NCI-H146 treated with DMSO at 0.1 percent for 48 hours (cell line): ENCODE results near the gene SIRT2.
"Not testable (repeated sequence)": the region's sequence is repeated elsewhere in the genome, so short reads cannot be mapped to it uniquely, and the experiment has no call there.

Source experiments
- DNase-seq: peaks from one replicate; lab custom pipeline; 2025; ENCODE audit not compliant: unreplicated experiment; lab: John Stamatoyannopoulos, UW

The SIRT2 gene

DNA sequence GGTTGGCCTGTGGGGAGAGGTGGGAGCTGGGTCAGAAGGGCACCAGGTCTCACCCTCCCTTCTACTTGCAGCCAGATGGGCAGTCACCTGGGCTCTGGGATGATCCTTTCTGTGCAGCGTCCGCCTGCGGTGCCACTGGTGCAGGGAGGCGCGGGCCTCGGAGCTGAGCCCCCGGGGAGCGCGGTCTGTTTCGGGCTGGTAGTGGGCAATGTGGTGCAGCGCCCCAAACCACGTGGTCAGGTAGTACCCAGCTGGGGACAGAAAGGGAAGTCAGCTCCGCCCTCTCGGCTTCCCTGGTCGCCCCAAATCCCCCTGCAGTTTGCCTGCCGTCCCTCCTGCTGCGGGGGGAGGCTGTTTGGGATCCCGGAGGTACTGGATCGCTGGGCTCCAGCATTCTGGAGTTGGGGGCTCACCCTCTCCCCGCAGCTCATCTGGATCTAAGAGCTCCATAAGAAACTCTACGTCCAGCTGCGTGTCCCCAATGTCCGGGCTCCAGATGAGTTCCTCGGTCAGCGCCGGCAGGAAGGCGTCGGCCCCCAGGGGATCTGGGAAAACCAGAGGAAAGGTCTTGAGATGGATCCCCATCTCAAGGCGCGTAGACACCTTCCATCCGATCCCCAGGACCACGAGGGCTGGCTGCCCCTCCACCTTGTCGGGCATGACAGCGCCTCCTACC lies 30.1 kb downstream of the SIRT2 start:
- DNase-seq, result no peak

DNA sequence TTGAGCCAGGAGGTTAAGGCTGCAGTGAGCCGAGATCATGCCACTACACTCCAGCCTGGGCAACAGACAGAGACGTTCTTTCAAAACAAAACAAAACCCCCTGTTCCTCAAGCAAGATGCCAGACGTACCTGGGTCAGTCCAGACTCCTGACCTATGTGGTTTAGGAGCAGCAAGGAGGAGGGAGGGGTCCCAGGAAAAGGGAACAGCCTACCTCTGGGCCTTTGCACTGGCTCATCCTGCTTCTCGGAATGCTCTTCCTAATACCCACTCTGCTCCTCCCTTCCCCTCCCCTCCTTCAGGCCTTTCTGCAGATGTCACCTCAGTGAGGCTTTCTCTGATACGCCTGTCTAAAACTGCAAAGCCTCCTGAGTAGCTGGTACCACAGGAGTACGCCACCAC lies 30.9 kb downstream of the SIRT2 start:
- no peak for DNase-seq

DNA sequence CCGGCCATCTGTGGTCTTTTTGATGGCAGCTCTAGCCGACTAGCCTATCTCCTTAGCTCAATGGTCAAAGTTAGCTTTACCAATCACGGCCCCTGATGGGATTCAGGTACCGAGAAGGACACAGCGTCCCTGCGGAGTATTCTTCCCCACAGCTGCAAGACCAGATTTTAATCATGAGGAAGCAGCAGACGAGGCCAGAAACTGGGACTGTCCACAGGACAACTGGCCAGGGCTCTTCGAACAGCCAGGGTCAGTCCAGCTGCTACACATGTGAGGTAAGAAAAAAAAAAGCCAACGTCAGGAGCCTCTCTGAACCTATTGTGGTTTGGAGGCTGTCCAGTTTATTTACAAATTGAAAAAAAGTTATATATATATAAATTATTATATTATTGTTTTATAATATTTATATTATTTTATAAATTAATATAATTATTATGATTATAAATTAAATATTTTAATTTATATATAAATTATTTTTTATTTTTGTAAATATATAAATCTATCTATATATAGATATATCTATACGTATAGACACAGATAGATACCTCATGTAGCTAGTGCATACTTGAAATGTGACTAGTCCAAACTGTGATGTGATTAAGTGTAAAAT lies 32.1 kb downstream of the SIRT2 start:
- no peak for DNase-seq

DNA sequence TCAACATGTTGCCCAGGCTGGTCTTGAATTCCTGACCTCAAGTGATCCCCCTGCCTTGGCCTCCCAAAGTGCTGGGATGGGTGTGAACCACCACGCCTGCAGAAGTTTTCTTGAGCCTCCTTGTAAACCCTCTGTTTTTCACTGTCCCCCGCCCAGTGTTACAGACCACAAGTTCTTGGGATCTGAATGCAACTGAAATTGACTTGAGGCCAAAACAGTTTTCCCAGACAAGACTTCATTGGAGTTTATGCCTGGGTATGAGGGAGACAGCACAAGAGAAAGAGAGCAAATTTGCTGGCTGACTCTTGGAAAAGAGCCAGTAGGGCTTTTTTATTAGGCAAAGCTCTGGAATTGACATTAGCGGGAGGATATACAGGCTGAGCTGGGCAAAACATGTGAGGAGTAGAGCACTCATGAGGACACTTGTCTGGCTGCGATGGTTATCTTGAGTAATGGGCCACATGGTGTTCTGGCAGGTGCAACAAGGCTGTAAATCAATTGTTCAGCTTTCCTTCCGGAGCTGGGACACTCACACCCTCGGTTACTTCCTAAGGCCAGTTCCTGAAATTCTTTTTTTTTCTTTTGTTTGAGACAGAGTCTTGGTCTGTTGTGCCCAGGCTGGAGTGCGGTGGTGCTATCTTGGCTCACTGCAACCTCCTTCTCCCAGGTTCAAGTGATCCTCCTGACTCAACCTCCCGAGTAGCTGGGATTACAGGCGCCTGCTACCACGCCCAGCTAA lies 36.9 kb downstream of the SIRT2 start:
- DNase-seq, result peak; percentile 86

DNA sequence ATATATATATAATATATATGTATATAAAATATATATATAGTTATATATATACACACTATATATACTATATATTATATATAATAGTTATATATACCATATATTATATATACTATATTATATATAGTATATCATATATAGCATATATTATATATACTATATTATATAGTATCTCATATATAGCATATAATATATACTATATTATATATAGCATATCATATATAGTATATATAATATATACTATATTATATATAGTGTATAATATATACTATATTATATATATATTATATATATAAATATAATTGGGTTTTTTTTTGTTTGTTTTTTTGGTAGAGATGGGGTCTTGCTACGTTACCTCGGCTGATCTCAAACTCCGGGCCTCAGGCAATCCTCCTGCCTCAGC lies 38.0 kb downstream of the SIRT2 start:
- no peak for DNase-seq

DNA sequence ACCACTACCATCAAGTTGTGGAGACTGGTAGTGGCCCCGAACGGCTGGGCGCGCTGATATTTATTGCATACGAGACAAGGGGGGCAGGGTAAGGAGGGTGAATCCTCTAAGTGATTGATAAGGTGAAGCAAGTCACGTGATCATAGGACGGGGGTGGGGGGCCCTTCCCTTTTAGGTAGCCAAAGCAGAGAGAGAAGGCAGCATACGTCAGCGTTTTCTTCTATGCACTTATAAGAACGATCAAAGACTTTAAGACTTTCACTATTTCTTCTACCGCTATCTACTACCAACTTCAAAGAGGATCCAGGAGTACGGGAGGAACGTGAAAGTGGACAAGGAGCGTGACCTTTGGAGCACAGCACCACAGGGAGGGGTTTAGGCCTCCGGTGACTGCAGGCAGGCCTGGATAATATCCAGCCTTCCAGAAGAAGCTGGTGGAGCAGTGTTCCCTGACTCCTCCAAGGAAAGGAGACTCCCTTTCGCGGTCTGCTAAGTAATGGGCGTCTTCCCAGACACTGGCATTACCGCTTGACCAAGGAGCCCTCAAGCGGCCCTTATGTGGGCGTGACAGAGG lies 39.7 kb downstream of the SIRT2 start:
- not testable (repeated sequence) for DNase-seq

DNA sequence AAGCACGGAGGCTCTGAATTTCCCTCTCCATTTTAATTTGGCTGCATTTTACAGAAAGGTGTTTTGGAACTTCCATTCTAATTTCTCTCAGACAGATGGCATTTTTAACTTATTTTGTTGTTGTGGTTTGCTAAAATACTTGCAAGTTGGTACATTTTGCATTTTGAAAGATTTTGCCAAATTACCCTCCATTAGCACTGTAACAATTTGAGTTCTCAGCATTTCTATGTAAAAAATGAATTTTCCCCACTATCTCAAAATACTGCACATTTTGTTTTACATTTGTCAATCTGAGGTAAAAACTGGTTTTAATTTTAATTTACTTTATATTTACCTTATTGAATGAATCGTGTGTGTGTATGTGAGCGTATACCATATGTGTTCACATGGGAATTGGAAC lies 42.6 kb downstream of the SIRT2 start:
- DNase-seq, result no peak

DNA sequence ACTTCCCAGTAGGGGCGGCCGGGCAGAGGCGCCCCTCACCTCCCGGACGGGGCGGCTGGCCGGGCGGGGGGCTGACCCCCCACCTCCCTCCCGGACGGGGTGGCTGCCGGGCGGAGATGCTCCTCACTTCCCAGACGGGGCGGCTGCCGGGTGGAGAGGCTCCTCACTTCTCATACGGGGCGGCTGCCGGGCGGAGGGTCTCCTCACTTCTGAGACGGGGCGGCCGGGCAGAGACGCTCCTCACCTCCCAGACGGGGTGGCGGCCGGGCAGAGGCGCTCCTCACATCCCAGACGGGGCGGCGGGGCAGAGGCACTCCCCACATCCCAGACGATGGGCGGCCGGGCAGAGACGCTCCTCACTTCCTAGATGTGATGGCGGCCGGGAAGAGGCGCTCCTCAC lies 43.7 kb downstream of the SIRT2 start:
- not testable (repeated sequence) for DNase-seq

DNA sequence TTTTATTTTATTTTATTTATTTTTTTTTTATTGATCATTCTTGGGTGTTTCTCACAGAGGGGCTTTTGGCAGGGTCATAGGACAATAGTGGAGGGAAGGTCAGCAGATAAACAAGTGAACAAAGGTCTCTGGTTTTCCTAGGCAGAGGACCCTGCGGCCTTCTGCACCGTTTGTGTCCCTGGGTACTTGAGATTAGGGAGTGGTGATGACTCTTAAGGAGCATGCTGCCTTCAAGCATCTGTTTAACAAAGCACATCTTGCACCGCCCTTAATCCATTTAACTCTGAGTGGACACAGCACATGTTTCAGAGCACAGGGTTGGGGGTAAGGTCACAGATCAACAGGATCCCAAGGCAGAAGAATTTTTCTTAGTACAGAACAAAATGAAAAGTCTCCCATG lies 44.5 kb downstream of the SIRT2 start:
- not testable (repeated sequence) for DNase-seq

DNA sequence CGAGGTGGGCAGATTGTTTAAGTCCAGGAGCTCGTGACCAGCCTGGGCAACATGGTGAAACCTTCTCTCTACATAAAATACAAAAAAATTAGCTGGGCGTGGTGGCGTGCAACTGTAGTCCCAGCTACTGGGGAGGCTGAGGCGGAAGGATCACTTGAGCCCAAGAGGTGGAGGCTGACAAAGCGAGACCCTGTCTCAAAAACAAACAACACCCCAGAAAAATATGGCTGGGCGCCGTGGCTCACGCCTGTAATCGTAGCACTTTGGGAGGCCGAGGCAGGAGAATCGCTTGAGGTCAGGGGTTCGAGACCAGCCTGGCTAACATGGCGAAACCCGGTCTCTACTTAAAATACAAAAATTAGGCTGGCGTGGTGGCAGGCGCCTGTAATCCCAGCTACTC lies 46.2 kb downstream of the SIRT2 start:
- DNase-seq, result no peak

DNA sequence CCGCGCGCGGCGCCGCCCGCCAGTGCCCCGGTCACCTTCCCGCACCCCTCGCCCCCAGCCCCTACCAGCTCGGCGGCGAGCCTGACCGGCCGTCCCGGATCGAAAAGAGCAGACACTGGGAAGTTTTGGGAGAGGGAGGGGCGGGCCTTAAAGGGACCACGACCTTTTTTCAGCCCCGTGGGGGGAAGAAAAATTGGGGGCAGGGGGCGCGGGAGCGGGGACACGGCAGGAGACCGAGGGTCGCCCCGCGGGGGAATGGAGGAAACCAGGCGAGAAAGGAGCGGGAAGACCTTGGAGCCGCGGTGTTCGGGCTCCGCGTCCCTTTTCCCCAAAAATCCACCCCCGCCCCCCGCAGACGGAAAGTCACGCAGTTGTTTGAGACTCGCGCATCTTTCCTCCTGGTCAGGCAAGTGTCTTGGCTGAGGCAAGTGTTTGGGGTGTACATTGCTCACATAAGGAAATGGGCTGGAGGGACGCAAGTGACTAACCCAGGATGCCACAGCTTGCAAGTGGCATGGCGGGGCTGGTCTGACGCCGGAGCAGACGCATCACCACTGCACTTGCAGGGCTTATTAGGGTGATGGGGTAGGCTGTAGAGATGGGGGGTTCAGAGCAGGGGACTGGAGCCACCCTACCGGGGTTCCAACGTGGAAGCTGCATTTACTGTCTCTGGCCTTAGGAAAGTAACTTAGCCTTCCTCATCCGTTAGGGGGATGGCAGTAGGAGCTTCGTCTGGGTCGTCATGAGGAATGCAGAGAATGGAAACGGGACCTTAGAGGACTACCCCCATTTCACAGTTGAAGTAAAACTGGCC lies 47.0 kb downstream of the SIRT2 start:
- DNase-seq, result no peak

DNA sequence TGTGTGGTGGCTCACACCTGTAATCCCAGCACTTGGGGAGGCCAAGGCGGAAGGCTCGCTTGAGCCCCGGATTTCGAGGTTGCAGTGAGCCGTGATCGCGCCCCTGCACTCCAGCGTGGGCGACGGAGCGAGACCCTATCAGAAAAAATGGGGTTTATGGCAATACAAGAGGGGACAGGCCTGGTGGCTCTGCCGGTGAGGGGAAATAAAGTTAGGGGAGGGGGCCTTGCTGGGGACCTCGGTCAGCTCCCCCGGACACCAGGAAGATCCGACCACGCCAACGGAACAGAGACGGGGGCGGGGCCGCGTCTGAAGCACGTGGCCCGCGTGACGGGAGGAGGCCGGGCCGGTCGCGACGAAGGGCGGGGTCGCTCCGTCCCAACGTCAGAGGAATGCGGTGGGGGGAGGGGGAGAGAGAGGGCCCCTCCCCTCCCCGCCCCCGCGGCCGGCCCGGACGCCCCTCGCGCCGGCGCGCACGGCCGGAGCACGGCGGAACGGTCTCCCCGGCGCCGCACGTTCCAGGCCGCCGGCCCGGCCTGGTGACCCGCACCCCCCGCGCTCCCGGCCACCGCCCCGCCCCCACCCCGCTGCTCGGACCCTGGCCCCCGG lies 47.7 kb downstream of the SIRT2 start:
- DNase-seq, result peak; percentile 77

DNA sequence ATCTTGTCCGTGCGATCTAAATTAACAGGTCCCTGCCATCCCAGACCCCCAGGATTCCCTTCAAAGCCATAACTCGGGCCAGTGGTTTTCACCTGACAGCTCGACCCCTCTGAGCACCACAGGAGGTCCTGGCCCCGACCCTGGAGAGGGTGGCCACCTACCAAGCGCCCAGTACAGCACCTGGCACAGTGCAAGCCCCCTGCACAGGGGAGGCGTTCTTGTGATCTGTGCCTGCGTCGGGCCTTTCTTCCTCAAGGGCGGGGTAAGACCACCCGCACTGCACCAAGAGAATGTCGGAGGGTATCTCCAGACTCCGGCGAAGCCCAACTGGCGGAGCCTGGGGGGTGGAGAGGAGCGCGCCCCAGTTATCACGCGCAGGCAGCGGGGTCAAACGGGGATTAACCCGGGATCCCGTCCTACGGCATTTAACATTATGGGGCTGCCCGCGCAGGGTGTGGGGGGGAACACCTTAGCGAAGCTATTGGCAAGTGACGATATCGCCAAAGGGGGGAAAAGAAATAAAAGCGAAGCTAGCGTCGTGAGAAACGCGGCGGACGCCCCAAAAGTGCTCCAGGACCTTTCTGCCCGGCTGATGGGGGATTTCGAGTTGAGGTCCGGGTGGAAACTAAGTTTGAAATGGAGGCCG lies 48.3 kb downstream of the SIRT2 start:
- peak; percentile 68 for DNase-seq

DNA sequence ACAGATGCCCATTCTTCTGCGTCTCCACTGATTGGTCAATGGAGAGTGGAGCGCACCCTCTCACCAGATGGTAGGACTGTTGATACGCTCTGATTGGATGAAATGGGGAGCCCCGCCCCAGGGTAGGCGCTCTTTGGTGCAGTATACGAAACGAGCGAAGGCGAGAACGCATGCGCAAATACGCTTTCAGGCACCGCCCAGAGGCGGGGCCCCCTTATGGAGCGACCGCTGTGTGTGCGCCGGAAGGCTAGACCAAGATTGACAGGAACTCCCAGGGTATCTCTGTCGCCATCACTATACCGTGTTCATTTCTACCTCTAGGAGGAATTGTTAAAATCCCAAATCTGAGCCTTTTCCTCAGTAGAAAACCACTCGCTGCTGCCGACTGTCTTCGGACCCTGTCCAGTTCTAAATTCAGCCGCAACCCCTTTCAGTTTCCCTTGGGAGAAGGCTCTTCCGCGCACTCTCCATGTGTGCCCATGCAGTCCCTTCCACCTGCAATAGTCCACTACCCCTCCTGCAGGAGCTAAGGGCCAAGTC lies 48.9 kb downstream of the SIRT2 start:
- DNase-seq, result no peak

DNA sequence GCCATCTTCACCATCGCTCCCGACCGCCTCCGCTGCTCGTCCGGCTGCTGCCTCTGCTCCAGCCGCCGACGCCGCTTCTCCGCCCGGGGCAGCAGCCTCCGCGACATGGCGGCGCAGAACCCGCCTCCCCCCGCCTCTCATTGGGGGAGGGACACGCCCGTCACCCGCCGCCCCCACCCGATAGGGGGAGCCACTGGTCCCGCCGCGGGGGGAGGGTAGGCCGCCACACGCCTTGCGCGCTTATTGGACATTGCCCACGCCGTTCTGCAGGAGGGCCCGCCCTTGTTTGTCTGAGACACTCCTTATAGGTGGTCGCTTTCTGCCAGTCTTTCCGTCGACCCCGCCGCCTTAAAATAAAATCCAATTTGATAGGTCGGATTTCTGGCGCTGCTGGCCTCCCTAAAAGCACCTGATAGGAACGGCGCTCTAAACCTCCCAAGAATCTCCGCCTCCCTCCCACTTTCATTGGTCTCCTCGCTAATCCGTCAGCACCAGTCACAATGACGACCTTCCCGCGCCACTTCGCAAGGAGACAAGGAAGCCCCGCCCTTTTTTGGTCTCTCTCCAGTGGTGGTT lies 49.5 kb downstream of the SIRT2 start, which contains the start of gene HNRNPL:
Gene HNRNPL, minus strand, starts transcription at position 127 of the 576 bp plus-strand sequence. Its CDS starts 20 bp downstream, at position 107.
- peak; percentile 100 for DNase-seq

DNA sequence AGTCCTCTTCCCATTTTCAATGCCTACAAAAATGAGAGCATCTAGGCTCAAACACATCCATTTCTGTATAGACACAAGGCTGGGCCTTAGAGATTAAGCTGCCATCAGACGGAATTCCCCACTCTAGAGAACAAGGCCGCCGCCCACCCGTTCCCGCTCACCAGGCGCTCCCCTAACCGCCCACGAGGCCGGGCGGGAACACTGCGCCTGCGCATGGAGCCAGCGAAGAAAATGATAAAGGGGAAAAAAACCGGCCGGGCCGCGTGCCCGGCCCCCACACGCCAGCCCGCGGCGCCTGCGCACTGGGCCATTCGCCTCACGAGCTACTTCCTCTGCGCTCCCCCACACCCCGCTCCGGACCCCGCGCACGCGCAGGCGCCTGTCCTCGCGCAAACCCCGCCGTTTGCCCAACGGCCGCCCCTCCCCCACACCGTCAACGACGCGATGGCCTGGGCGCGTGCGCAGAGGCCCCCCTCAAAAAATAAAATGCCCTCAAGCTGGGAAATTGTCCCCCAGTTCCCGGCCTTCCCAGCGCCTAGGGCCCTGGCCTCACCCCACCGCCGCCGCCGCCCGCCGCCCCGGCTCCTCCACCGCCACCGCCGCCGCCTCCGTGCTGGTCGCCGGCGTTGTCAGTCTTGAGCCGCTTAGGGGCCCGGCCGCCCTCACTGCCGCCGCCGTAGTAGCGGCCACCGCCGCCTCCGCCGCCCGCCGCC lies 50.1 kb downstream of the SIRT2 start:
- peak; percentile 92 for DNase-seq

DNA sequence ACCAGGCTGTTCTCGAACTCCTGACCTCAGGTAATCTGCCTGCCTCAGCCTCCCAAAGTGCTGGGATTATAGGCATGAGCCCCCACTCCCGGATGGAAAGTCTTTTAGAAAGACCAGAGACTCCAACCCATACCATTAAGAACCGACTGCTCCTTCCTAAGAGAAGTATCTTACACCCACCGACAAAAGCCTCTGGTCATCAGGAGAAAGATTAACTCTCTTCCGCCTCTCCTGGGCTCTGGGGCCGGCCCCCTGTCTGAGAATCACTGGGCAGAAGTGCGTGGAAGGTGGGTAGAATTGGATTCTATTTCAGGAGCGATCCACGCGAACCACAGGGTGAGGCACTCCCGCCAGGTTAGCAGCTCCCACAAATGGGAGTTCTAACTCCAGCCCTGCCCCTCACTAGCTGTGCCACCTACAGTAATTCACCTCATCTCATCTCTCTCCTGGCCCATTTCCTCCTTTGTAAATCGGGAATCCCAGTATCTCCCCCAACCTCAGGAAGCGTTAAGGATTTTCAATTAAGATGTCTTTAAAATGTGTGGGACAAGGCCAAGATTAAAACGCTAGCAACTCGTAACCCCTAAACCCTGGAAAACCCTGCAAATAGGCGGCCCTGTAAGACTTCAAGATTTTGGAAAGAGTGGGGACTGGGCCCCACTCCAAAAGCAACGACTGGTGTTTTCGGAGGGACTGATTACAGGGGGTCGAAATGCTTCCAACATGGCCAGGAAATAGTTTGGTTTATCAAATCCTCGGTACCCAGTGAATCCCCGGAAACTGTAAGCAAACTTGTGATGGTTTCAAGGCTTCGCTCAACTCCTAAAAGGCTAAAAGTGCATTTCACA lies 50.9 kb downstream of the SIRT2 start:
- DNase-seq, result no peak

DNA sequence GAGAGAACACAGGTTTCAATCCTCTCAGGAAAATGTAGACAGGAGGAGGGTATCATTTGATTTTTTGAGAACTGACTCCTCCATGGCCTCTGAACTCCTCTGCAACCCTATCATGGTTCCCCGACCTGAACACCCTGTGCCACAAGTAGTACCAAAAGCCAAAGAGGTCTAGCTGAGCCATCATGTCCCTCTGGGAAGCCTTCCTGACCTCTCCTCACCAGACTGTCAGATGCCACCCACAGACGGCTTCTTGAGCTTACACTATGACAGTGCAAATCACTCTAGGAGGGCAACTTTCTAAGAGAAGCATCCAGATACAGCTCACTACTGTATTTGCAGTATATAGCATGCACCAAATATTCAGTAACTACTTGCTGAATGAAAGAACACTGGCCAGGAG lies 53.3 kb downstream of the SIRT2 start:
- DNase-seq, result no peak
